Cerebellar nuclear complex (tissue), 1 donor: Measurements from ENCODE around the gene R3HDM2.
"Not testable (repeated sequence)": the region's sequence is repeated elsewhere in the genome, so short reads cannot be mapped to it uniquely, and the experiment has no call there.

ENCODE experiments used
- DNase-seq, 2 experiments: peaks; one replicate each; lab custom pipeline; 2025; lab: John Stamatoyannopoulos, UW

Gene R3HDM2

GRCh38 chr12:57452937-57453509, 22.2 kb upstream of the R3HDM2 start:
- no peak for DNase-seq

GRCh38 chr12:57452181-57452936, 21.5 kb upstream of the R3HDM2 start:
- DNase-seq, result no peak

GRCh38 chr12:57451233-57451778, 20.5 kb upstream of the R3HDM2 start:
- DNase-seq, result no peak

- no peak for DNase-seq
Measured at GRCh38 chr12:57450057-57450456, 19.2 kb upstream of the R3HDM2 start.

- no peak for DNase-seq
Measured at GRCh38 chr12:57449375-57449774, 18.5 kb upstream of the R3HDM2 start.

GRCh38 chr12:57448669-57449068, 17.8 kb upstream of the R3HDM2 start:
- DNase-seq, result no peak

- no peak for DNase-seq
Measured at GRCh38 chr12:57446292-57446960, 15.6 kb upstream of the R3HDM2 start.

GRCh38 chr12:57444744-57445143, 13.9 kb upstream of the R3HDM2 start:
- no peak for DNase-seq

- not testable (repeated sequence) for DNase-seq
Measured at GRCh38 chr12:57444337-57444736, 13.5 kb upstream of the R3HDM2 start.

- DNase-seq, result no peak
Measured at GRCh38 chr12:57441846-57442427, 11.1 kb upstream of the R3HDM2 start.

- not testable (repeated sequence) for DNase-seq
Measured at GRCh38 chr12:57441393-57441792, 10.6 kb upstream of the R3HDM2 start.

- no peak for DNase-seq
Measured at GRCh38 chr12:57439762-57440266, 9.0 kb upstream of the R3HDM2 start.

- DNase-seq, result no peak
Measured at GRCh38 chr12:57438400-57438799, 7.6 kb upstream of the R3HDM2 start.

GRCh38 chr12:57435293-57435692, 4.5 kb upstream of the R3HDM2 start:
- DNase-seq, result no peak

- no peak for DNase-seq
Measured at GRCh38 chr12:57434517-57435223, 3.8 kb upstream of the R3HDM2 start, which contains the start of gene INHBC. Gene INHBC (plus strand): TSS chr12:57434784. CDS start chr12:57434887, 103 bp downstream.

- DNase-seq, result no peak
Measured at GRCh38 chr12:57433370-57433769, 2.5 kb upstream of the R3HDM2 start.

GRCh38 chr12:57431654-57432188, 878 bp upstream of the R3HDM2 start:
- no peak for DNase-seq

- DNase-seq, result no peak
Measured at GRCh38 chr12:57430112-57430930, 522 bp downstream of the R3HDM2 start.

- no peak for DNase-seq
Measured at GRCh38 chr12:57429473-57430111, 1.3 kb downstream of the R3HDM2 start.

GRCh38 chr12:57428965-57429364, 1.9 kb downstream of the R3HDM2 start:
- DNase-seq, result no peak
